ENCODE results near the gene GTF3C1.

DNA sequence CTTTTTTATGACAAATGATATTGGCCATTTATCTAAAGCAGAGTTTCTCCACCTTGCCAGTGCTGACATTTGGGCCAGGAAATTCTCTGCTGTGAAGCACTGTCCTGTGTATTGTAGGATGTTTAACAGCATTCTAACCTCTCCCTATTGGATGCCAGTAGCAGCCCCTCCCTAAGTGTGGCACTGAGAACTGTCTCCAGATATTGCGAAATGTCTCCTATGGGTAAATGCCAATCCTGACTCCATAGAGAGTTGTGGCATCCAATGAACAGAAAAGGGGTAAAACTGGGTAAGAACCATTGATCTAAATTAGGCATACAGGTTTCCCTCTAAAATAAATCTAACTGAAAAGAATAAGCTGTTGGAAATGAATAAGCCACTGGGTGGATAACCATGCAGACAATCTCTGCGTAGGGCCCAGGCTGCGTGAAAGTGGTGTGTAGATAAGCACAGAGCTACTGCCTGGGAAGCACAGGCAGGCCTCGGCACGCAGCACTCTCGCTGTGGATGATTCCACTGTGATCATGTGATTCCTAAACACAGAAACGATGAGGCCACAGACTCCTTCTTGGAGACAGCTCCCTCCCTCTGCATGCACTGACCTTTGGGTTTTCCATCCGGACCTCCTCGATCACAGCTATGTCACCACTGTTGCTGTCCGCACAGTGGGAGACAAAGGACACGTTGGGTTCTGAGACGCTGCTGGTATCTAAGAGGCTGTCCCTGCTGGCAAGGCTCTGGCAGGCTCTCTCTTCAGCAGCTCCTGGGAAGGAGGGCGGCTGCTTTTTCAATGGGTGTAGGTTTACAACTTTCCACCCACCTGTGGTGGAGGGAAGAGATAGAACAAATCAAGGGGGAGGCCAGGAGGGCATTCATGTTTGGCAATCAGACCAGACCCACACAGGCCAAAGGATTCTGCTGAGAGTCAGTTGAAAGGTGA, 44.1 kb downstream of the GTF3C1 start:
- no peak for TF ChIP-seq POLR2A (IDR thresholded peaks at IDR 0.05)
- no peak for TF ChIP-seq CTCF (IDR thresholded peaks at IDR 0.05)
